GM23338 (cell line): ENCODE data around the gene MTCL1. TPM values are rescaled to one million over a fixed set of nuclear protein-coding genes. Genes with fewer than 3 reads are reported as not detected.

ENCODE experiments used
- ATAC-seq: fragments of 200-7000 bp; cut with Tn5 transposase; 3 replicates; pipeline ENCODE4 v1.9.1; 2020
- DNase-seq: peaks from one replicate; pipeline ENCODE4 v3.0.0-alpha.2; 2015; ENCODE audit warnings: low spot score
- H2AFZ ChIP-seq: fragments of 200-600 bp; sonication (generic); 2 replicates; pipeline ENCODE4 v1.8.0; 2016; ENCODE audit warnings: antibody characterized with exemption, mild to moderate bottlenecking, moderate library complexity
- H3F3A ChIP-seq: fragments of 200-600 bp; sonication (generic); replicated peaks from 2 replicates; pipeline ENCODE4 v1.8.0; 2017; ENCODE audit warnings: antibody characterized with exemption, mixed run types, low read depth
- H3K27ac ChIP-seq: fragments of 200-600 bp; sonication (generic); 2 replicates; pipeline ENCODE4 v1.6.1; 2016; ENCODE audit warnings: low read depth
- H3K27me3 ChIP-seq: fragments of 200-600 bp; sonication (generic); 2 replicates; pipeline ENCODE4 v1.8.0; 2016; ENCODE audit warnings: mild to moderate bottlenecking, mixed run types, moderate library complexity; ENCODE audit not compliant: insufficient read depth
- H3K36me3 ChIP-seq: fragments of 200-600 bp; sonication (generic); 2 replicates; pipeline ENCODE4 v1.8.0; 2016; ENCODE audit warnings: mild to moderate bottlenecking; ENCODE audit not compliant: insufficient read depth
- H3K4me1 ChIP-seq: fragments of 200-600 bp; sonication (generic); 2 replicates; pipeline ENCODE4 v1.8.0; 2016; ENCODE audit warnings: mild to moderate bottlenecking, moderate library complexity; ENCODE audit not compliant: insufficient read depth
- H3K4me2 ChIP-seq: fragments of 200-600 bp; sonication (generic); 2 replicates; pipeline ENCODE4 v1.7.1; 2017; ENCODE audit warnings: mixed run types
- H3K4me3 ChIP-seq: fragments of 200-600 bp; sonication (generic); 2 replicates; pipeline ENCODE4 v1.6.1; 2016; ENCODE audit warnings: mixed run types
- H3K79me2 ChIP-seq: fragments of 200-600 bp; sonication (generic); replicated peaks from 2 replicates; pipeline ENCODE4 v1.8.0; 2017; ENCODE audit warnings: mild to moderate bottlenecking; ENCODE audit not compliant: insufficient read depth
- H3K9me2 ChIP-seq: fragments of 200-600 bp; sonication (generic); 2 replicates; pipeline ENCODE4 v1.8.0; 2017; ENCODE audit not compliant: insufficient read depth
- H4K20me1 ChIP-seq: fragments of 200-600 bp; sonication (generic); replicated peaks from 2 replicates; pipeline ENCODE4 v1.8.0; 2017; ENCODE audit warnings: mild to moderate bottlenecking; ENCODE audit not compliant: insufficient read depth
- H3K27ac Mint-ChIP-seq: 2 replicates; pipeline ENCODE4 v1.8.0; 2020; ENCODE audit warnings: inconsistent platforms, mild to moderate bottlenecking, moderate library complexity, mixed read lengths
- H3K27me3 Mint-ChIP-seq: 3 replicates; pipeline ENCODE4 v1.8.0; 2022; ENCODE audit warnings: low read depth, mild to moderate bottlenecking, moderate library complexity, mixed read lengths, inconsistent platforms; ENCODE audit not compliant: insufficient read depth, poor library complexity
- H3K36me3 Mint-ChIP-seq: 3 replicates; pipeline ENCODE4 v1.8.0; 2021; ENCODE audit warnings: low read depth, mild to moderate bottlenecking, inconsistent platforms, moderate library complexity, mixed read lengths
- H3K4me1 Mint-ChIP-seq: 3 replicates; pipeline ENCODE4 v1.8.0; 2020; ENCODE audit warnings: mild to moderate bottlenecking, inconsistent platforms, mixed read lengths
- H3K4me3 Mint-ChIP-seq: 3 replicates; pipeline ENCODE4 v1.8.0; 2021; ENCODE audit warnings: moderate library complexity, mild to moderate bottlenecking, inconsistent platforms, mixed read lengths
- H3K9me3 Mint-ChIP-seq: 3 replicates; pipeline ENCODE4 v1.8.0; 2020; ENCODE audit warnings: moderate library complexity, mild to moderate bottlenecking, inconsistent platforms, mixed read lengths
- CREB1 ChIP-seq: fragments of 250-450 bp; sonication (Bioruptor Pico); IDR thresholded peaks from 2 replicates; pipeline ENCODE4 v1.5.0; 2020; ENCODE audit warnings: low read depth, mild to moderate bottlenecking, moderate library complexity
- CTCF ChIP-seq, 2 experiments: fragments of 200-600 bp in 1 of 2; sonication (generic) in 1 of 2; conservative IDR thresholded peaks; 2 replicates each; pipeline versions ENCODE4 v1.5.1 to v1.6.1; 2016 to 2017; ENCODE audit warnings: antibody characterized with exemption in 2 of 2, low read depth in 2 of 2, mild to moderate bottlenecking in 2 of 2, moderate library complexity in 1 of 2
- ETS1 ChIP-seq: IDR thresholded peaks from 2 replicates; pipeline ENCODE4 v1.6.1; 2016; ENCODE audit warnings: antibody characterized with exemption
- EZH2 ChIP-seq: fragments of 200-600 bp; sonication (generic); IDR thresholded peaks from one replicate; pipeline ENCODE4 v1.8.0; 2017; ENCODE audit warnings: antibody characterized with exemption, mild to moderate bottlenecking, low read depth; ENCODE audit not compliant: unreplicated experiment
- EZH2phosphoT487 ChIP-seq: fragments of 200-600 bp; sonication (generic); IDR thresholded peaks from one replicate; pipeline ENCODE4 v1.8.1; 2018; ENCODE audit warnings: antibody characterized with exemption; ENCODE audit not compliant: unreplicated experiment
- JUNB ChIP-seq: IDR thresholded peaks from one replicate; pipeline ENCODE4 v1.6.1; 2016; ENCODE audit warnings: antibody characterized with exemption; ENCODE audit not compliant: unreplicated experiment
- NANOG ChIP-seq: IDR thresholded peaks from 2 replicates; pipeline ENCODE4 v1.6.1; 2016; ENCODE audit warnings: antibody characterized with exemption, borderline replicate concordance
- REST ChIP-seq: IDR thresholded peaks from one replicate; pipeline ENCODE4 v1.6.1; 2018; ENCODE audit warnings: antibody characterized with exemption; ENCODE audit not compliant: unreplicated experiment
- STAT1 ChIP-seq: IDR thresholded peaks from one replicate; pipeline ENCODE4 v1.6.1; 2016; ENCODE audit warnings: antibody characterized with exemption; ENCODE audit not compliant: unreplicated experiment
- ZNF114 ChIP-seq: fragments of 250-450 bp; sonication (Bioruptor Pico); IDR thresholded peaks from 2 replicates; pipeline ENCODE4 v1.5.0; 2020; ENCODE audit warnings: mild to moderate bottlenecking, moderate library complexity
- ZNF462 ChIP-seq: fragments of 250-450 bp; sonication (Bioruptor Pico); IDR thresholded peaks from 2 replicates; pipeline ENCODE4 v1.5.0; 2020; ENCODE audit warnings: mild to moderate bottlenecking, moderate library complexity
- polyA plus RNA-seq: library from polyadenylated mRNA; unstranded; fragments of >200 nt; fragmentation: Nextera tagmentation; extraction: Ambion mirVana; gene quantifications from 2 replicates; pipeline ENCODE4 v1.2.1, GENCODE V29; 2016
- total RNA-seq: library from RNA; depleted of rRNA; stranded (reverse); fragments of >200 nt; shearing (Covaris generic); gene quantifications from 2 replicates; pipeline ENCODE4 v1.2.3, GENCODE V29; 2014

The MTCL1 gene
- total and polyA plus RNA-seq, 2 experiments from 2014 or later, result 14.4 to 45.0 TPM

GRCh38 chr18:8801263-8801901 is 96.0 kb downstream of the MTCL1 start:
- Histone ChIP-seq H3K4me2 (peak overlapping the region; percentile 8; the same call in 1 of the 2 replicates), H4K20me1 (no peaks in the 10 kb centered on the region), H3K36me3 (no peaks in the 10 kb centered on the region), H3F3A (no peaks in the 10 kb centered on the region), H3K27me3 (no peaks in the 10 kb centered on the region), H3K79me2 (no peaks in the 10 kb centered on the region), H3K9me2 (no peaks in the 10 kb centered on the region), H3K4me1 (peaks cover 21% of the 10 kb centered on the region), H3K4me3 (no peak overlapping the region), H2AFZ (no peak overlapping the region), H3K27ac (peak overlapping the region; percentile 70)
- ATAC-seq (no peak), DNase-seq (no peak)
- Mint-ChIP-seq H3K9me3 (no peaks in the 10 kb centered on the region), H3K36me3 (peaks cover 20% of the 10 kb centered on the region; the same call in 1 of the 3 replicates), H3K4me1 (peaks cover 47% of the 10 kb centered on the region), H3K27ac (peak overlapping the region; percentile 54), H3K4me3 (no peak overlapping the region), H3K27me3 (peaks cover 2% of the 10 kb centered on the region)
- no peak for TF ChIP-seq EZH2phosphoT487
- no peak for TF ChIP-seq STAT1
- no peak for TF ChIP-seq ETS1
- TF ChIP-seq ZNF462 (CRISPR knock-in tag), result no peak
- no peak for TF ChIP-seq CREB1 (CRISPR knock-in tag)
- no peak for TF ChIP-seq REST
- no peak for TF ChIP-seq CTCF (conservative IDR thresholded peaks at IDR 0.05; ENCODE audit: low read depth in 2 of 2)
- TF ChIP-seq EZH2, result no peak
- no peak for TF ChIP-seq NANOG
- TF ChIP-seq JUNB, result no peak
- no peak for TF ChIP-seq ZNF114
